GM12801 (cell line): ENCODE data around the gene BIRC5.

Experiments used
- CTCF ChIP-seq: IDR thresholded peaks from one replicate; pipeline ENCODE4 v1.5.1; 2011; ENCODE audit warnings: control low read depth; ENCODE audit not compliant: insufficient read length; ENCODE audit errors: extremely low read depth

Gene BIRC5

GRCh38 chr17:78235885-78236284 lies 21.8 kb downstream of the BIRC5 start:
- TF ChIP-seq CTCF, result no peak

GRCh38 chr17:78236362-78237127 lies 22.5 kb downstream of the BIRC5 start:
- TF ChIP-seq CTCF, result no peak

GRCh38 chr17:78237401-78238012 lies 23.5 kb downstream of the BIRC5 start:
- TF ChIP-seq CTCF, result no peak

GRCh38 chr17:78238823-78239488 lies 24.9 kb downstream of the BIRC5 start:
- no peak for TF ChIP-seq CTCF

- no peak for TF ChIP-seq CTCF
These were observed 25.5 kb downstream of the BIRC5 start for GRCh38 chr17:78239489-78239931.

- no peak for TF ChIP-seq CTCF
These were observed 26.1 kb downstream of the BIRC5 start for GRCh38 chr17:78240012-78240655.

GRCh38 chr17:78240839-78241238 lies 26.8 kb downstream of the BIRC5 start:
- TF ChIP-seq CTCF, result no peak
